NT2/D1 (cell line): ENCODE measurements around the gene AHNAK.

Experiments
- DNase-seq: peaks from one replicate; pipeline ENCODE4 v3.0.0-alpha.2; 2011; ENCODE audit warnings: low read depth, low spot score
- H3K27me3 ChIP-seq: 2 replicates; pipeline ENCODE4 v1.6.0; 2011; ENCODE audit warnings: mild to moderate bottlenecking; ENCODE audit not compliant: insufficient read length, insufficient read depth
- H3K36me3 ChIP-seq: 2 replicates; pipeline ENCODE4 v1.6.1; 2011; ENCODE audit warnings: mild to moderate bottlenecking, low read length, mixed read lengths; ENCODE audit not compliant: insufficient read depth, insufficient read length
- H3K4me1 ChIP-seq: 2 replicates; pipeline ENCODE4 v1.5.1; 2011; ENCODE audit not compliant: insufficient read depth, insufficient read length
- H3K4me3 ChIP-seq: 2 replicates; pipeline ENCODE4 v1.5.1; 2011; ENCODE audit warnings: low read depth; ENCODE audit not compliant: insufficient read length
- H3K9ac ChIP-seq: 2 replicates; pipeline ENCODE4 v1.6.0; 2011; ENCODE audit warnings: low read depth; ENCODE audit not compliant: insufficient read length
- H3K9me3 ChIP-seq: 2 replicates; pipeline ENCODE4 v1.5.1; 2011; ENCODE audit warnings: mild to moderate bottlenecking, low read length; ENCODE audit not compliant: insufficient read depth
- SUZ12 ChIP-seq: IDR thresholded peaks from 2 replicates; pipeline ENCODE4 v1.6.1; 2011; ENCODE audit not compliant: insufficient read length, insufficient read depth; ENCODE audit errors: extremely low read depth
- YY1 ChIP-seq: IDR thresholded peaks from 2 replicates; pipeline ENCODE4 v1.6.1; 2011; ENCODE audit not compliant: insufficient read length, insufficient read depth
- ZNF274 ChIP-seq: IDR thresholded peaks from 2 replicates; pipeline ENCODE4 v1.6.1; 2011; ENCODE audit warnings: mild to moderate bottlenecking, low read depth, low read length

AHNAK gene

GRCh38 chr11:62482753-62483152, 63.9 kb downstream of the AHNAK start:
- Histone ChIP-seq H3K9me3 (no peaks in the 10 kb centered on the region), H3K4me1 (peaks cover 13% of the 10 kb centered on the region), H3K27me3 (no peaks in the 10 kb centered on the region), H3K4me3 (no peak overlapping the region), H3K9ac (no peak overlapping the region), H3K36me3 (no peaks in the 10 kb centered on the region)
- no peak for DNase-seq
- TF ChIP-seq YY1 (no peak), SUZ12 (no peak), ZNF274 (no peak)

GRCh38 chr11:62479631-62480201, 66.9 kb downstream of the AHNAK start:
- H3K9me3 ChIP-seq = no peaks in the 10 kb centered on the region
- DNase-seq = no peak
- no peaks in the 10 kb centered on the region for H3K36me3 ChIP-seq
- H3K4me1 ChIP-seq = peaks cover 13% of the 10 kb centered on the region
- H3K9ac ChIP-seq = peak overlapping the region; percentile 71
- H3K4me3 ChIP-seq = no peak overlapping the region
- no peaks in the 10 kb centered on the region for H3K27me3 ChIP-seq
- no peak for TF ChIP-seq SUZ12
- TF ChIP-seq ZNF274 = no peak
- TF ChIP-seq YY1 = no peak

GRCh38 chr11:62477927-62478326, 68.7 kb downstream of the AHNAK start:
- Histone ChIP-seq H3K4me3 (no peak overlapping the region), H3K9me3 (no peaks in the 10 kb centered on the region), H3K27me3 (no peaks in the 10 kb centered on the region), H3K4me1 (peaks cover 12% of the 10 kb centered on the region), H3K9ac (peak overlapping the region; percentile 25), H3K36me3 (no peaks in the 10 kb centered on the region)
- DNase-seq = no peak
- TF ChIP-seq ZNF274 = no peak
- TF ChIP-seq SUZ12 = no peak
- no peak for TF ChIP-seq YY1

- H3K9ac ChIP-seq = no peak overlapping the region
- DNase-seq = no peak
- no peak for TF ChIP-seq SUZ12
- TF ChIP-seq ZNF274 = no peak
- no peak for TF ChIP-seq YY1
These were observed 74.3 kb downstream of the AHNAK start for GRCh38 chr11:62472063-62472884.

GRCh38 chr11:62471603-62472002, 75.0 kb downstream of the AHNAK start:
- no peak for DNase-seq
- no peaks in the 10 kb centered on the region for H3K27me3 ChIP-seq
- TF ChIP-seq ZNF274 (no peak), YY1 (no peak), SUZ12 (no peak)
- no peak overlapping the region for H3K9ac ChIP-seq
- H3K4me1 ChIP-seq = peaks cover 10% of the 10 kb centered on the region
- no peaks in the 10 kb centered on the region for H3K9me3 ChIP-seq
- no peaks in the 10 kb centered on the region for H3K36me3 ChIP-seq
- H3K4me3 ChIP-seq = no peak overlapping the region

More at GRCh38 chr11:62472063-62472884, 74.3 kb downstream of the AHNAK start:
- Histone ChIP-seq H3K4me1 (peaks cover 10% of the 10 kb centered on the region), H3K27me3 (no peaks in the 10 kb centered on the region), H3K9me3 (no peaks in the 10 kb centered on the region), H3K4me3 (no peak overlapping the region), H3K36me3 (no peaks in the 10 kb centered on the region)

GRCh38 chr11:62468577-62468976, 78.0 kb downstream of the AHNAK start:
- Histone ChIP-seq H3K9me3 (no peaks in the 10 kb centered on the region), H3K36me3 (no peaks in the 10 kb centered on the region), H3K4me1 (peaks cover 10% of the 10 kb centered on the region), H3K27me3 (no peaks in the 10 kb centered on the region), H3K9ac (no peak overlapping the region), H3K4me3 (no peak overlapping the region)
- no peak for TF ChIP-seq ZNF274
- TF ChIP-seq SUZ12 = no peak
- DNase-seq = no peak

GRCh38 chr11:62466444-62466843, 80.2 kb downstream of the AHNAK start:
- no peak overlapping the region for H3K9ac ChIP-seq
- no peaks in the 10 kb centered on the region for H3K9me3 ChIP-seq
- DNase-seq = no peak
- H3K4me3 ChIP-seq = no peak overlapping the region
- peaks cover 2% of the 10 kb centered on the region for H3K4me1 ChIP-seq
- no peaks in the 10 kb centered on the region for H3K36me3 ChIP-seq
- no peaks in the 10 kb centered on the region for H3K27me3 ChIP-seq
- TF ChIP-seq YY1 = no peak
